GM04503 (cell line): ENCODE data around the gene TNFRSF21.
"Not testable (repeated sequence)": the region's sequence is repeated elsewhere in the genome, so short reads cannot be mapped to it uniquely, and the experiment has no call there.

Source experiments
- DNase-seq: peaks from one replicate; pipeline ENCODE4 v3.0.0-alpha.2; 2012; ENCODE audit warnings: low read depth

Gene TNFRSF21

GRCh38 chr6:47309291-47310130 is at the start of gene TNFRSF21:
TSS of gene TNFRSF21 (minus strand) at chr6:47309905. CDS start at chr6:47309511, 394 bp downstream.
- peak; percentile 46 for DNase-seq

- no peak for DNase-seq
Measured at GRCh38 chr6:47358440-47359225, 48.9 kb upstream of the TNFRSF21 start.

DNA sequence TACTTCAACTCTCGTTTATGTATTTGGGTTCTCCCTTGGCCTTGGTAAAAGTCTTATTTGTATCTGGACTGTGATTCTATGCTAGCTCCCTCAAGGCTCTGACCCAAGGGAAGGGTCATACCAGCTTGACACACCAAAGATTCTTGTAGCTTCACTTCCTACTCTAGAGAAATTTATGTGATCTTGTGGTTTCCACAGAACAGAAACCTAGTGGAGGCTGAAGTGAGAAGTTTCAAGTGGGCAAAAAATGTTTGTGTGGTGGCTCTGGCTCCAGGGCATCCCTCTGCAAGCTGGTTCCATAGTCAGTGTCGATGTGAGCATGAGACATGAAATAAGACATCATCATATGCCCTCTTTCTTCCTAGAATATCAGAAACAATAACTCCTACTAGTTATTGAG is 48.1 kb upstream of the TNFRSF21 start:
- no peak for DNase-seq

- DNase-seq = no peak
Measured at GRCh38 chr6:47355496-47355895, 45.8 kb upstream of the TNFRSF21 start.

DNA sequence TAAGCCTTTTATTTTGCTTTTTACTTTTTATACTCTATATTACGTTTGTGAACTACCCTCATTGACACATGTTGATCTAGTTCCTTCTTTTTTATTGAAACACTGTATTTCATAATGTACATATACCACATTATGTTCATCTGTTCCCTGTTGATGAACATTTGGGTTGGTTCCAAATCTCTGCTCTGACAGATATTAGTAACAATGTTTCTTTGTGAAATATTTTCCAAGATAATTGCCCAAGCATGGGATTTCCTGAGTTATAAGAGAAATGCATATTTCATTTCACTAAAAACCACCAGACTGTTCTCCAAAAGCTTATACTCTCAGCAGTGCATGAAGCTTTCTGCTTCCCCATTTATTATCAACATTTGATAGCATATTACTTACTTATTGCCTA is 44.2 kb upstream of the TNFRSF21 start:
- no peak for DNase-seq

- no peak for DNase-seq
Measured at GRCh38 chr6:47352966-47353365, 43.3 kb upstream of the TNFRSF21 start.

DNA sequence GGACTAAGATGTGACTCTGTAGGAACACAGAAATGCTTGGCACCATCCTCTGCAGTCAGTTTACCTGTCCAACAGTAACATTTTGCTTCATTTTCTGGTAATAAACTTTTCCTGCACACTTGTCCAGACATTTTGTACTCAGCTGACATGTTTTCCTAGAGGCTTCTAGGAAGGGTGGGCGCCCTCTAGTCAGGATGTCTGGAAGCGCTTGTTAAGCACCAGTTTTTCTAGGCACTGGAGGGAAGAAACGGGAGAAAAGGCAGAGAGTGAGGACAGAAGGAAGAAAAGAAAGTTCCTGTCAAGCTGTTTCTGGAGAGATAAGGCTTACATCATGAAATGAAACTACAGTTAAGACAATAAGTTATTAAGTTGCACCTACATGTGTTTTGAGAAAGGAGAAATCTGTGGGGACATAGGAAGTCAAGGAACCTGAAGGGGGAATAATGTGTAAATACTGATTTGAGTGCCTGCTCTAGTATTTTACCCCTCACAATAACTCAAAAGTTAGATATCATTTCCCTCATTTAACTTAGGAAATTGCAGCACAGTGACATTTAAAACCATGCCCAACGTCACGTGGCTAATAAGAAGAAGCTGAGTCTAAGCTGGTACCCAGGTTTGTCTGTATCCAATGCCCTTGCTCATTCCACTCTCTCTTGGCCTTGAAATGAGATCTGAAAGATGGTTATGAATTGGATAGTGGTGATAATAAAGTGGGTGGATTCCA is 42.7 kb upstream of the TNFRSF21 start:
- no peak for DNase-seq

GRCh38 chr6:47351621-47352020 is 41.9 kb upstream of the TNFRSF21 start:
- DNase-seq = no peak

DNA sequence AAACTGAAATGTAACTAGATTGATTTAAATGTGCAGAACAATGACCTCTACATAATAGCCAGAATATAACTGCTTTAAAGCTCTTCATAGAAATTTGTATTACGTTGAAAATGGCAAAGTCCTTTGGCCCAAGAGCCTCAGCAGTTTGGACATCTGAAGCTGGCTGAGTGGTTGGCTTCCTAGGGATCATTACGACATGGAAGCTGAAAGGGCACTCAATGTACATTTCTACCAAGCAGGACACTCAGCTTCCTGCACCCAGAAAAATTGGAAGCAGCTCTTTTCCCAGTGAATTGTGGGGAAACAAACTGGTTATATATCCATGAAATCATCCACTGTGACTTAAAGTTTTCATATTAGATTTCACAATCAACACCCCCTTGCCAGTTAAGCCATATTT is 40.2 kb upstream of the TNFRSF21 start:
- DNase-seq = no peak

GRCh38 chr6:47348316-47348863 is 38.7 kb upstream of the TNFRSF21 start:
- no peak for DNase-seq

DNA sequence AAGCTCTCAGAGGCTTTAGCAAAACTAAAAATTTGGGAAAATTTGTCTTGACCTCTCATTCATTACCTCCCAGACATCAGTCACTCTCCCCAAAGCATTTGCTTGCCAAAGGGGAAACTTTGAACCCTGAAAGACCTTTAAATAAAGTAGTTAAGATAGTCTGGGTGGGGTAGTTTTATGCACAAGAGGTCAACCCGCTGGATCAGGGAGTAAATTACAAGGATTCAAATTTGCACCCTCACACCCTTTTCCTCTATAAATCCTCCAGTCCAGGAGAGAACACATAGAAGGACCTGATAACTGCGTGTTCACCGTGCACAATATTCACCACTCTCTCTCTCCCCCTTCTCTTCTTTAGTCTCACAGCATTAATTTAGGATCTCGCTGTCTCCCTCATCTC is 36.1 kb upstream of the TNFRSF21 start:
- no peak for DNase-seq

- no peak for DNase-seq
Measured at GRCh38 chr6:47344022-47344421, 34.3 kb upstream of the TNFRSF21 start.

DNA sequence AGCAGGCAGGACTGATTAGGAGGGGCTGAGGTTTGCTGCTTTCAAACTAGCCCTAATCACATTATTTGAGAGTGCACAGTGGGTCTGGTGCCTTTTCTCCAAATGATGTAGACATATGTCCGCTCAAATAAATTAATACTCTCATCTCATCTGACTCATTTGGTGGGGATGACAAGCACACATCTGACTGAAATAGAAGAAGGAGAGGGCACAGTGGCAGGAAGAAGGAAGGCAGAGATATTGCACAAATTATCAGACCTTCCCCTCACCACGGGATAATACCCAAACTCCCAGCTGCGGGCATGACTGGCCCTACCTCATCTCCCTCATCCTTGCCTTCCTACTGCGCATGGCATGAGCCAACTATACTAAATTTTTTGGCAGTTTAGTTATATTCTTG is 33.9 kb upstream of the TNFRSF21 start:
- no peak for DNase-seq

DNA sequence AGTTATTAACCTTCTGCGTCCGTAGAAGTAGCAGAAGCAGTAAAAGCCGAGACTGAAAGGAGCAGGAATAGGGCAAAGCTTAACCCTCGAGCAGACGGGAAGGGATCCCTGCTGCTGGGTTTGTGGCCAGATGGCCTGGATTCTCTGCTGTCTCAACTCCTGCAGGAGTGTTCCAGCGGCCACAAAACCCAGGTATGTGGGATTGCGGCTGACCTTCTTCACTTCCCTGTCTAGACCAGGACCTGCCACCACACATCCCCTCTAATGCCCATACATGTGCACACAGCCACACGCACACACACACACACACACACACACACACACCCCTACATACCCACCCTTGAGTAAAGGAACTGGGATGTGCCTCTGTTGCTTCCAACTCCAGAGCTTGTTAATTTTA is 33.1 kb upstream of the TNFRSF21 start:
- DNase-seq = no peak

DNA sequence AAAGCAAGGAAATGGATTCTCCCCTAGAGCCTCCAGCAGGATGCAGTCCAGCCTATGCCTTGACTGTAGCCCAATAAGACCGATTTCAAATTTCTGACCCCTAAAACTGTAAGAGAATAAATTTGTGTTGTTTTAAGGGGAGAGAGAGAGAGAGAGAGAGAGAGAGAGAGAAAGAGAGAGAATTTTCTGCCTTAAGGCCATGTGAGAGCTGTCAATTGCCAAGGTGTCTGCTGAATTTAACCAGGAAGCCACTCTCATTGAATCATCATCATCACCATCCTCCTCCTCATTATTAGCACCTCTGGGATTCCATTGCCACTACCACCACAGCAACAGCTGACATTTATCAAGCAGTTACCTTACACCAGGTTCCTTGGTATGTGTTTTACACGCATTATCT is 27.8 kb upstream of the TNFRSF21 start:
- DNase-seq = no peak

DNA sequence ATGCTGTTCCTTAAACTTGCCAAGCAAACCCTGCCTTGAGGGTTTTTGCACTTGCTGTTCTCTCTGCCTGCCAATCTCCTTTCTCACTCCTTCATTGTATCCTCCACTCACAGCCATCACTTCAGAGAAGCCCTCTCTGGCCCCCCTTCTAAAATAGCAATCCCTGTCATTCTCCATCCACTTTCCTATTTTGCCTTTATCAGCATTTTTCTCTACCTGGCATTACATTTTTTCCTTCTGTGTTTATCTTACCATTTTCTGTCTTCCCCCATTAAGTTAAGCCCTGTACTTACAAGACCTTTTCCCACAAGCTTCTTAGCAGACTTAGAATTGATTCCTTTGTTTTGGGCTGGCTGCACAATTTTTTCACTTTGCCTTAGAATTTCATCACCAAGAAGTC is 26.6 kb upstream of the TNFRSF21 start:
- DNase-seq = no peak

DNA sequence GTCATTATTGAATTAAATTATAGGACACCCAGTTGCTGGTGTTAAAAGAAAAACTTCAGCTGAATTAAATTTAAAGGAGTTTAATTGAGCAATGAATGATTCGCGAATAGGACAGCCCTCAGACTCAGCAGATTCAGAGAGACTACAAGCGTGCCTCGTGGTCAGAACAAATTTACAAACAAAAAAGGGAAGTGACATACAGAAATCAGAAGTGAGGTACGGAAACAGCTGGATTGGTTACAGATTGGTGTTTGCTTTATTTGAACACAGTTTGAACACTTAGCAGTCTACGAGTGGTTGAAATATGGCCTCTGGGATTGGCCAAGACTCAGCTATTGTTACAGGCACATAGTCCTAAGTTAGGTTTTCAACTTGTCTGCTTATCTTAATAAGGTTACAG is 25.8 kb upstream of the TNFRSF21 start:
- no peak for DNase-seq

DNA sequence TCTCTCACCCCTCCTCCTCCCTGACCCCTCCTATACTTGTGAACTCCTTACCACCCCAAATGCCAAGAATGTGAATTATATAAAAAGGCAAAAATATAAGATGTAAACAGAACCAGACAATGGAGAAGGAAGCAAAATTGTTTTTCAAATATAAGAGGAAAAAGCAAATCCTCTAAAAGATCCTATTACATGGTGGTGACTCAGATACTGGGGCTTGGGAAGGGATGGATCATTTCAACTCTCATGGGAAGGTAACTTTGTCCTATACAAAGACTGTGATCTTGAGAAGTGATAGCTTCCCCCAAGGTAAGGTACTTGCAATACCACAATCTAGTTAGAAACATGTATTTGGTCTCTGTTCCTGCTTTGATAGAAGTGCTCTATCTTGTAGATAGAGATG is 24.6 kb upstream of the TNFRSF21 start:
- no peak for DNase-seq

DNA sequence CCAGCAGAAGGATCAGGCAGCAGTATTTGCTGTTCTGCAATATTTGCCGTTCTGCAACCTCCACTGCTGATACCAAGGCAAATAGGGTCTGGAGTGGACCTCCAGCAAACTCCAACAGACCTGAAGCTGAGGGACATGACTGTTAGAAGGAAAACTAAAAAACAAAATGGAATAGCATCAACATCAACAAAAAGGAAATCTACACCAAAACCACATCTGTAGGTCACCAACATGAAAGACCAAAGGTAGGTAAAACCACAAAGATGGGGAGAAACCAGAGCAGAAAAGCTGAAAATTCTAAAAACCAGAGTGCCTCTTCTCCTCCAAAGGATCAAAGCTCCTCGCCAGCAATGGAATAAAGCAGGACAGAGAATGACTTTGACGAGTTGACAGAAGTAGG is 18.9 kb upstream of the TNFRSF21 start:
- not testable (repeated sequence) for DNase-seq

GRCh38 chr6:47328139-47328538 is 18.4 kb upstream of the TNFRSF21 start:
- not testable (repeated sequence) for DNase-seq

- no peak for DNase-seq
Measured at GRCh38 chr6:47323887-47324286, 14.2 kb upstream of the TNFRSF21 start.

DNA sequence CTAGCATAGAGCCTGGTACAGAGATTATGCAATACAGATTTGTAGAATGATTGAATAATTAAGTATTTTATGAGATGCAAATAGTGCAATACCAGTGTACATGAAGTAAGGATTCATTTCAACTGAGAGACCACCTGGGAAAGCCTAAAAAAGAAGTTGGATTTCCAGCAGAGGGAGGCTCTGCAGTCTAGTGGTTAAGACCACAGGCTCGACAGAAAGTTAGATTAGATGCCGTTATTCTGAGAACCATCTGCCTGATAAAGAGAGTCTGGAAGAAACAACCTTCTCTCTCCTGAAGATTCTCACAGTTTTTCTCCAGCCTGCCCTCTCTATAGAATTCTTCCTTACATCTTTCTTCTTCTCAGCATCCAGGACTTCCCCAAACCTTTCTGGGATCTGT is 13.6 kb upstream of the TNFRSF21 start:
- DNase-seq = no peak
